ENCODE measurements around the gene AP3D1.
"Not testable (repeated sequence)": the region's sequence is repeated elsewhere in the genome, so short reads cannot be mapped to it uniquely, and the experiment has no call there.

The AP3D1 gene

GRCh38 chr19:2151339-2152229 lies at the start of gene AP3D1:
AP3D1 (minus strand) TSS chr19:2151566; CDS start chr19:2151334, 232 bp downstream.
- peak; percentile 100 for DNase-seq

GRCh38 chr19:2200624-2201294 lies 49.4 kb upstream of the AP3D1 start:
- DNase-seq = not testable (repeated sequence)

GRCh38 chr19:2199861-2200623 lies 48.7 kb upstream of the AP3D1 start:
- no peak for DNase-seq

GRCh38 chr19:2199215-2199614 lies 47.8 kb upstream of the AP3D1 start:
- DNase-seq = no peak

- DNase-seq = no peak
Measured at GRCh38 chr19:2198317-2198716, 47.0 kb upstream of the AP3D1 start.

GRCh38 chr19:2197270-2197669 lies 45.9 kb upstream of the AP3D1 start:
- no peak for DNase-seq

- no peak for DNase-seq
Measured at GRCh38 chr19:2195914-2196313, 44.5 kb upstream of the AP3D1 start.

GRCh38 chr19:2195361-2195760 lies 44.0 kb upstream of the AP3D1 start:
- no peak for DNase-seq

GRCh38 chr19:2194513-2195078 lies 43.2 kb upstream of the AP3D1 start:
- DNase-seq = no peak

GRCh38 chr19:2193807-2194206 lies 42.4 kb upstream of the AP3D1 start:
- no peak for DNase-seq

GRCh38 chr19:2192862-2193261 lies 41.5 kb upstream of the AP3D1 start:
- no peak for DNase-seq

GRCh38 chr19:2191456-2192310 lies 40.3 kb upstream of the AP3D1 start:
- no peak for DNase-seq

- no peak for DNase-seq
Measured at GRCh38 chr19:2190848-2191455, 39.6 kb upstream of the AP3D1 start.

GRCh38 chr19:2189880-2190279 lies 38.5 kb upstream of the AP3D1 start:
- no peak for DNase-seq

- DNase-seq = peak; percentile 76
Measured at GRCh38 chr19:2188708-2189385, 37.5 kb upstream of the AP3D1 start.

- peak; percentile 42 for DNase-seq
Measured at GRCh38 chr19:2187159-2187558, 35.8 kb upstream of the AP3D1 start.

GRCh38 chr19:2186071-2186846 lies 34.9 kb upstream of the AP3D1 start:
- no peak for DNase-seq

GRCh38 chr19:2185734-2186070 lies 34.3 kb upstream of the AP3D1 start:
- DNase-seq = no peak

- no peak for DNase-seq
Measured at GRCh38 chr19:2184422-2184975, 33.1 kb upstream of the AP3D1 start.

- no peak for DNase-seq
Measured at GRCh38 chr19:2181633-2181997, 30.2 kb upstream of the AP3D1 start.

Data from inflammatory macrophage treated with lipopolysaccharide for 4 hours (primary cell).